GM21825 (cell line): ENCODE results near the gene CENPA.

ENCODE experiments used
- ATAC-seq: cut with Tn5 transposase; IDR thresholded peaks from one replicate; pipeline ENCODE4 v1.9.1; 2021; ENCODE audit warnings: mild to moderate bottlenecking, moderate library complexity; ENCODE audit not compliant: unreplicated experiment

Gene CENPA

GRCh38 chr2:26838121-26838906 is 52.5 kb downstream of the CENPA start:
- no peak for ATAC-seq

GRCh38 chr2:26840937-26841610 is 55.2 kb downstream of the CENPA start:
- no peak for ATAC-seq

- ATAC-seq = no peak
Observed at GRCh38 chr2:26843041-26843440, 57.2 kb downstream of the CENPA start.
